H1 (cell line): ENCODE results near the gene USP24. TPM values are rescaled to one million over a fixed set of nuclear protein-coding genes. Genes with fewer than 3 reads are reported as not detected.

Source experiments
- CTCF ChIA-PET: fragments of 300-600 bp; sonication (Branson Sonifier 250); formaldehyde crosslinking; loops from one replicate; lab custom pipeline; 2021; ENCODE audit not compliant: partially characterized antibody; lab: Charles Lee
- POLR2A ChIA-PET: fragments of 300-600 bp; sonication (Branson Sonifier 250); formaldehyde crosslinking; loops from one replicate; lab custom pipeline; 2021; ENCODE audit warnings: inconsistent platforms; ENCODE audit not compliant: partially characterized antibody; lab: Charles Lee
- DNase-seq, 2 experiments: peaks; one replicate each; pipeline versions ENCODE4 v3.0.0 to v3.0.0-alpha.2; 2010 to 2022; ENCODE audit warnings: low spot score in 2 of 2, low read depth in 1 of 2, mixed read lengths in 1 of 2
- FAIRE-seq: peaks from 2 replicates; lab custom pipeline; 2011; peaks lifted over from hg19 to GRCh38; lab: Jason Lieb, UNC
- H2AFZ ChIP-seq: 2 replicates; pipeline ENCODE4 v1.8.1; 2012; ENCODE audit warnings: low read length, inconsistent platforms
- H2AK5ac ChIP-seq: 2 replicates; pipeline ENCODE4 v1.6.1; 2013; ENCODE audit warnings: low read depth, low read length
- H2BK120ac ChIP-seq: replicated peaks from 2 replicates; pipeline ENCODE3; 2013; ENCODE audit warnings: low read depth, low read length, inconsistent platforms
- H2BK12ac ChIP-seq: 2 replicates; pipeline ENCODE4 v1.6.1; 2013; ENCODE audit warnings: low read depth, low read length
- H2BK15ac ChIP-seq: 2 replicates; pipeline ENCODE4 v1.6.1; 2013; ENCODE audit warnings: low read length
- H2BK20ac ChIP-seq: 2 replicates; pipeline ENCODE4 v1.6.1; 2013; ENCODE audit warnings: low read length
- H2BK5ac ChIP-seq: 2 replicates; pipeline ENCODE4 v1.6.1; 2013; ENCODE audit warnings: low read depth, low read length
- H3K14ac ChIP-seq: 2 replicates; pipeline ENCODE4 v1.6.1; 2013; ENCODE audit warnings: inconsistent platforms; ENCODE audit not compliant: insufficient read length
- H3K18ac ChIP-seq: 2 replicates; pipeline ENCODE4 v1.6.1; 2013; ENCODE audit warnings: low read length; ENCODE audit errors: extremely low read depth
- H3K23ac ChIP-seq: 2 replicates; pipeline ENCODE4 v1.6.1; 2013; ENCODE audit warnings: inconsistent platforms; ENCODE audit not compliant: insufficient read length
- H3K23me2 ChIP-seq: 2 replicates; pipeline ENCODE4 v1.6.1; 2013; ENCODE audit warnings: low read depth, low read length
- H3K27ac ChIP-seq: 2 replicates; pipeline ENCODE4 v1.6.1; 2011; ENCODE audit warnings: low read depth, low read length, inconsistent platforms
- H3K27me3 ChIP-seq, 4 experiments: replicated peaks in 1 of 4; 1 replicate in 1 of 4; 2 replicates in 3 of 4; pipeline versions ENCODE4 v1.6.1 to v1.8.1; 2011 to 2013; ENCODE audit warnings: low read length in 3 of 4, mild to moderate bottlenecking in 3 of 4, inconsistent platforms in 2 of 4, mixed read lengths in 2 of 4, moderate library complexity in 1 of 4; ENCODE audit not compliant: control insufficient read depth in 3 of 4, insufficient read depth in 3 of 4; ENCODE audit errors: extremely low read depth in 1 of 4
- H3K36me3 ChIP-seq, 4 experiments: 2 replicates each; pipeline versions ENCODE4 v1.6.1 to v1.8.1; 2011 to 2013; ENCODE audit warnings: mild to moderate bottlenecking in 4 of 4, low read length in 3 of 4, moderate library complexity in 2 of 4, control low read depth in 1 of 4, inconsistent platforms in 1 of 4; ENCODE audit not compliant: insufficient read depth in 4 of 4, control insufficient read depth in 2 of 4
- H3K4ac ChIP-seq: replicated peaks from 2 replicates; pipeline ENCODE3; 2013; ENCODE audit warnings: low read length, low read depth, mixed read lengths, inconsistent platforms; ENCODE audit not compliant: insufficient read length
- H3K4me1 ChIP-seq, 4 experiments: replicated peaks in 1 of 4; 1 replicate in 1 of 4; 2 replicates in 3 of 4; pipeline versions ENCODE4 v1.6.1 to v1.8.1; 2011 to 2013; ENCODE audit warnings: low read length in 3 of 4, inconsistent platforms in 2 of 4, mixed read lengths in 1 of 4; ENCODE audit not compliant: insufficient read depth in 4 of 4, control insufficient read depth in 3 of 4
- H3K4me2 ChIP-seq, 2 experiments: 2 replicates each; pipeline versions ENCODE4 v1.6.1 to v1.8.1; 2011 to 2013; ENCODE audit warnings: low read depth in 2 of 2, low read length in 2 of 2, control low read depth in 1 of 2, inconsistent platforms in 1 of 2, mild to moderate bottlenecking in 1 of 2; ENCODE audit not compliant: insufficient read depth in 1 of 2
- H3K4me3 ChIP-seq, 4 experiments: fragments of 200-600, 300-600 bp in 1 of 4; sonication (generic), shearing (Covaris generic), sonication (Bioruptor Twin) in 1 of 4; 2 replicates each; pipeline versions ENCODE4 v1.5.1 to v1.8.1; 2011 to 2016; ENCODE audit warnings: low read length in 4 of 4, low read depth in 3 of 4, control low read depth in 2 of 4, inconsistent platforms in 2 of 4, mild to moderate bottlenecking in 2 of 4, mixed read lengths in 1 of 4, moderate library complexity in 1 of 4; ENCODE audit not compliant: insufficient read depth in 2 of 4; ENCODE audit errors: extremely low read depth in 1 of 4
- H3K56ac ChIP-seq: replicated peaks from 2 replicates; pipeline ENCODE3; 2013; ENCODE audit warnings: low read depth, mild to moderate bottlenecking, mixed read lengths, low read length, inconsistent platforms; ENCODE audit not compliant: insufficient read length
- H3K79me1 ChIP-seq: 2 replicates; pipeline ENCODE4 v1.6.1; 2013; ENCODE audit warnings: low read depth, low read length, control low read depth
- H3K79me2 ChIP-seq, 2 experiments: 2 replicates each; pipeline versions ENCODE4 v1.6.1 to v1.8.1; 2012 to 2013; ENCODE audit warnings: low read length in 2 of 2, mild to moderate bottlenecking in 2 of 2, inconsistent platforms in 1 of 2; ENCODE audit not compliant: insufficient read depth in 2 of 2, control insufficient read depth in 1 of 2
- H3K9ac ChIP-seq, 4 experiments: replicated peaks in 1 of 4; 1 replicate in 1 of 4; 2 replicates in 3 of 4; pipeline versions ENCODE4 v1.6.1 to v1.8.1; 2011 to 2013; ENCODE audit warnings: low read depth in 3 of 4, low read length in 3 of 4, control low read depth in 2 of 4, mild to moderate bottlenecking in 2 of 4, moderate library complexity in 2 of 4, inconsistent platforms in 1 of 4; ENCODE audit errors: extremely low read depth in 1 of 4
- H3K9me3 ChIP-seq, 2 experiments: 2 replicates each; pipeline versions ENCODE4 v1.6.1 to v1.8.1; 2012 to 2013; ENCODE audit warnings: mild to moderate bottlenecking in 2 of 2, moderate library complexity in 2 of 2, control low read depth in 1 of 2, inconsistent platforms in 1 of 2, low read depth in 1 of 2, low read length in 1 of 2, mixed read lengths in 1 of 2; ENCODE audit not compliant: insufficient read depth in 2 of 2
- H4K20me1 ChIP-seq, 2 experiments: replicated peaks in 1 of 2; 2 replicates each; pipeline versions ENCODE3 to v1.8.1; 2011 to 2013; ENCODE audit warnings: inconsistent platforms in 2 of 2, low read length in 2 of 2, mild to moderate bottlenecking in 1 of 2; ENCODE audit not compliant: insufficient read depth in 2 of 2, control insufficient read depth in 1 of 2
- H4K5ac ChIP-seq: 2 replicates; pipeline ENCODE4 v1.6.1; 2013; ENCODE audit warnings: low read length, low read depth, mixed read lengths, inconsistent platforms; ENCODE audit not compliant: insufficient read length
- H4K8ac ChIP-seq: 2 replicates; pipeline ENCODE4 v1.8.0; 2013; ENCODE audit warnings: mild to moderate bottlenecking, moderate library complexity, low read length, inconsistent platforms; ENCODE audit not compliant: insufficient read depth; ENCODE audit errors: extremely low read depth
- H4K91ac ChIP-seq: replicated peaks from 2 replicates; pipeline ENCODE3; 2013; ENCODE audit warnings: low read length, mixed read lengths, inconsistent platforms; ENCODE audit not compliant: insufficient read length
- WGBS, 2 experiments: shearing (Covaris generic) in 1 of 2; methylation state at CpG; one replicate each; pipeline versions ENCODE4 v1.1.6 to v1.1.7; 2013 to 2015; ENCODE audit warnings: low lambda C conversion rate in 2 of 2, mixed read lengths in 2 of 2, inconsistent platforms in 1 of 2, low coverage in 1 of 2, missing lambda C conversion rate in 1 of 2; ENCODE audit not compliant: insufficient replicate concordance in 2 of 2, insufficient coverage in 1 of 2, insufficient read length in 1 of 2; ENCODE audit errors: extremely low coverage in 1 of 2, missing lambda C conversion rate in 1 of 2; 5-methylcytosine and 5-hydroxymethylcytosine counted together
- polyA plus RNA-seq, 7 experiments: library from polyadenylated mRNA; depleted of rRNA in 3 of 7; stranded (reverse) in 5 of 7; unstranded in 2 of 7; fragments of >200 nt in 5 of 7; fragments of 200-250 nt in 2 of 7; gene quantifications; 1 replicate in 5 of 7; 2 replicates in 1 of 7; 4 replicates in 1 of 7; pipeline versions ENCODE4 v1.2.1 to v1.2.3, GENCODE V29; 2011 to 2013; ENCODE audit warnings: missing spikeins in 2 of 7, mixed read lengths in 2 of 7
- total RNA-seq: library from RNA; stranded (reverse); fragmentation: NEBNext Ultra II Directional; extraction: Animal tissue kit (Norgen Biotek cat#: 25700); gene quantifications from 2 replicates; pipeline ENCODE4 v1.2.1, GENCODE V29; 2021

Gene USP24
- total and polyA plus RNA-seq, 2 of the 8 experiments (the other 6 are each of a cell fraction or from before 2014, with no cell fraction given): 11.1 to 34.6 TPM

- Histone ChIP-seq H2AFZ (no peak overlapping the region), H3K14ac (no peak overlapping the region), H4K20me1 (no peaks in the 10 kb centered on the region), H3K9me3 (no peaks in the 10 kb centered on the region), H3K36me3 (no peaks in the 10 kb centered on the region), H2AK5ac (no peak overlapping the region), H2BK120ac (no peak overlapping the region), H4K5ac (no peak overlapping the region), H3K27ac (no peak overlapping the region), H4K91ac (no peak overlapping the region), H2BK12ac (no peak overlapping the region), H3K4me2 (no peak overlapping the region), H3K23me2 (no peaks in the 10 kb centered on the region), H2BK5ac (no peak overlapping the region), H3K4me3 (no peak overlapping the region), H3K18ac (no peak overlapping the region), H3K23ac (no peak overlapping the region), H2BK20ac (no peak overlapping the region), H3K27me3 (no peaks in the 10 kb centered on the region), H3K4ac (no peak overlapping the region), H4K8ac (no peak overlapping the region), H3K79me2 (peaks cover 0 to 48% of the 10 kb centered on the region in 2 experiments; a peak in 2 of 4 replicates), H2BK15ac (no peak overlapping the region), H3K9ac (no peak overlapping the region), H3K79me1 (peaks cover 5% of the 10 kb centered on the region; the same call in 1 of the 2 replicates), H3K4me1 (no peaks in the 10 kb centered on the region), H3K56ac (no peak overlapping the region)
- DNase-seq (no peak), FAIRE-seq (no peak)
- ChIA-PET POLR2A (interaction anchor here (0.8 kb wide), 1 partner anchor 11 kb away, joined by 3 read pairs; no protein-coding TSS in a partner anchor), CTCF (interaction anchor here (0.6 to 1.1 kb wide), 3 partner anchors 11 to 37 kb away, joined by 3 read pairs; no protein-coding TSS in a partner anchor)
- 96% methylated on average over 3 of the region's 3 CpGs; no CpG with 5 or more reads in 1 of the 2 experiments for WGBS, 2 experiments
Measured at GRCh38 chr1:55179177-55179835, 35.9 kb downstream of the USP24 start.
